GM19328 (cell line): ENCODE results near the gene CENPW.

Experiments
- ATAC-seq: cut with Tn5 transposase; IDR thresholded peaks from one replicate; pipeline ENCODE4 v1.9.1; 2021; ENCODE audit warnings: mild to moderate bottlenecking, moderate library complexity; ENCODE audit not compliant: unreplicated experiment

CENPW gene

DNA sequence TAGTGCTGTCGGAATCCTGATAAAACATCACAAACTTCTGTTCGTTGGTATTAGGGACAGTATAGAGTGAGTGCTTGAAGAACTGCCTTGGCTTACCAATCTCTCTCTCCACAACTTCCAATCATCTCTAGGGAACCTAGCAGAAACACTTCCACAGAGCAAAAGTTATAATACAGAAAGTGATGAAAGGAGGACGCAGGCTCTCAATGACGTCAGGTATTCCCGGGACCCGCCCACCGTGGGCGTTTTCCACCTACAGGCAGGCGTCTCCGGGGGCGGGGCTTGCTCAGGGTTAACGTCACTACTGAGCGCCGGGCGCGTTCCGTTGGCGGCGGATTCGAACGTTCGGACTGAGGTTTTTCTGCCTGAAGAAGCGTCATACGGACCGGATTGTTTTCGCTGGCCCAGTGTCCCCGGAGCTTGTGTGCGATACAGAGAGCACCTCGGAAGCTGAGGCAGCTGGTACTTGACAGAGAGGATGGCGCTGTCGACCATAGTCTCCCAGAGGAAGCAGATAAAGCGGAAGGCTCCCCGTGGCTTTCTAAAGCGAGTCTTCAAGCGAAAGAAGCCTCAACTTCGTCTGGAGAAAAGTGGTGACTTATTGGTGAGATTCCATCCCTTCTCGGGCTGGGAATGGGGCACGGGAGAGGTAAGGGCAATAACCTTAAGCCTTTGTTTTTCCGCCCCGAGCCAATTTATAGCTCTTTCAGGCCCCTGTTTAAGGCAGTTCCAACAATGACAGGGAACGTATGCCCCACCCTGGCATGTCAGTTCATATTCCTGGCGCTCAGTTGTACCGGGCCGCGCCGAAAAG, at the start of gene CENPW:
Gene CENPW, plus strand, starts transcription at position 320 of the 814 bp plus-strand sequence. Its CDS starts 159 bp downstream, at position 479.
- ATAC-seq, result peak; percentile 85

DNA sequence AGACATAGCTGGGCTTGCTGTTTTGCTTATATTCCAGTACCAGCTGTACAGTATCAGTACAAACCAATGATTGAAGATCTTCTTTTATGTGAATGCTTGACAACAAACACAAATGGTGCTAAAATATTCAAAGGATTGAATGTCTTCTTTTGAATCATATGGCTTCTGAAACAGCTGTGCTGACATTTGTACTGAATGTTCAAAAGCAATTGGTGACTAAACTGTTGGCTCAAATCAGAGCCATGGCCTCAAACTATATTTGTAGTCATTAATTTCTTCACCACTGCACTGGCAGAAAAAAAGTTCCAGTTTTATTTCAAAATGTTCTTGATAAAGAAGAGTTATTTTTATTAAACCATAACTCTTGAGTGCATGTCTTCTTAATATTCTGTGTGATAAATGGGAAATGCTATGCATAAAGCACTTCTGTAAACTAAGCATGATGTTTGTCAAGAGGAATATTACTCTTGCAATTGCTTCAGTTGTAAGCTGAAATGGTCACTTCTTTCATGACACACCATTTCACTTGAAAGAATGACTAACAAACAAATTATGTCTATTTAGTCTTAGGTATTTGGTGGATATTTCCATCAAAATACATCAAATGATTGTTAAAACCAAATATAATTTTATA, 45.9 kb upstream of the CENPW start:
- ATAC-seq, result no peak

DNA sequence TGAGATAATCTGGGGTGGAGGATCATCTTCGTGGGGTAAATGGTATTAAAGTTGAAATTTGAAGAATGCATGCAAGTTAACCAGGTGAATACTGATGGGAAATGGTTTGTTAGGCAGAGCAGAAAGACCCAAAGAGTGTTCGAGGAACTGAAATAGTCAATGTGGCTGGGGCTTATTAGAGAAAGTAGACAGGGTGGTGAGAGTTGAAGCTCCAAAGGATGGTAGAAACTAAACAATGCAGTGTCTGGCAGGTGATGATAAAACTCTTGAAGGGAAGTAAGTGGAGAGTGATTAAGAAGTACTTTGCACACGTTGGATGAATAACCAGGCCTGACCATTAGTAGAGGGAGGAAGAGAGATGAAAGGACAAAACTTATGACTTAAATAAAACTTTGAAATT, 39.8 kb upstream of the CENPW start:
- ATAC-seq, result no peak

DNA sequence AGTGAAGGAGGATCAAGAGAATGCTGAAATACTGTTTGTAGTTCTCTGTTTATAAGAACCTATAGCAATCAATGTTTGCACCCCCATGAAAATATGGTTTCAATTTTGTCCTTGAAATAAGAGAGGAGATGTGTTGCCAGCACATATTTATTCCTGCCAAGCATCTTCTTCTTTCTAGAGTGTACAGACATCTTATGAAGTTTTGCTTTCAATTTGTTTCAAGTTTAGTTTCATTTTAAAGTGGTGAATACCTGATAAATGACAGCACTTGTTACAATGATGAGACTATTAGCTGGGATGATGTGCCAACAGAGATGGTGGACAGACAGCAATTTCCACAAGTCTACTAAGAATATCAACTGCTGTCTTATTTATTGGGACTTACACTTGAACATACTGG, 39.2 kb upstream of the CENPW start:
- ATAC-seq, result peak; percentile 89

DNA sequence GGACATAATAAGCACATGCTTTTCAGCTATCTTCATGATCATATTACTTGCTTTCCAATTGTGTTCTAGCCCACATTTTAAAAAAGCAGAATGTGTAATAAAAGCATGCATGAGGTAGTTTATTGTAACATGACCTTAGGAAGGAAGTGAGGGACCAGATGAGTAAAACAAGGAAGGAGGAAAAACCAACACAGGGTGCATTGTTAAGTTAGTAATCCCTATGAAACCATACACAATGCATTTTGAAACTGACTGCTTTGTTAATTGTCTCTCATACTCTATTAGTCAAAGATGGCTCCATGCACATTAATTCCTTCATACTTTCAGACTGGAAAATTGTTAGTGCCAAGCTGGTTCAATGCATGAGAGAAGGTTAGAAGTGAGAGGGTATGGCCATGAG, 37.7 kb upstream of the CENPW start:
- ATAC-seq, result no peak

DNA sequence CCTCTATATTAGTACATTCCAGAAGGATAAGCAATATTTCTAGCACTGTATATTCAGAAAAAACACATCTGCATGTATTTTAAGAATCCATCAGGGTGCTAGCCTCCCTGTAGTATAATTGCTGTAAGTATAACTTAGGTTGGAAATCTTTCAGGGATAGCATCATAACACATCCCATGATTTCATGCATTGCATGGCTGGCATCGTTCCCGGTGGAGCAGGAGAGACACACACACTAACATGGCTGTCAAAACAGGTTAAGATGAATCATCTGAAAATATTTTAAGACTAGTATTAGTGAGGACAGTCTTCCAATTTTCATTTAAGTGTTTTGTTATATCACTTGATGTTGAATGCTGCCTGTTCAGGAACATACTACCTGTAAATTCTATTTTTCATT, 32.1 kb upstream of the CENPW start:
- ATAC-seq, result no peak

DNA sequence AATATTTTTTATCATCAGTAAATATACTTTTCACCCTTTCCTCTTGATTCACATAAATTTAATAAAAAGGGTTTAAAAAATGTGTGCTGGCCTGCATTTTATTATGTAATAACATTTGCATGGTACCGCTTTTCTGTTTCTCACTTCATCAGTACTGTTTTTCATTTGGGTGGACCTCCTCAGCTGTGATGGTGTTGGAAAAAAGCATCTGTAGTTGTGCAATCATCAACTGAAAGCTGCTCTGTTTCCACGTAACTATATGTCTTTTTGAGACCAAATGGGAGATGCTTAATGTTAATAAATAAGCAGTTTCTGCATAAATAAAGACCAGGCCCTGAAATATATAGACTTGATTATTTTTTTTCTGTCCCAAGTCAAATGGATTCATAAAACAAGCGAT, 31.6 kb upstream of the CENPW start:
- ATAC-seq, result no peak

DNA sequence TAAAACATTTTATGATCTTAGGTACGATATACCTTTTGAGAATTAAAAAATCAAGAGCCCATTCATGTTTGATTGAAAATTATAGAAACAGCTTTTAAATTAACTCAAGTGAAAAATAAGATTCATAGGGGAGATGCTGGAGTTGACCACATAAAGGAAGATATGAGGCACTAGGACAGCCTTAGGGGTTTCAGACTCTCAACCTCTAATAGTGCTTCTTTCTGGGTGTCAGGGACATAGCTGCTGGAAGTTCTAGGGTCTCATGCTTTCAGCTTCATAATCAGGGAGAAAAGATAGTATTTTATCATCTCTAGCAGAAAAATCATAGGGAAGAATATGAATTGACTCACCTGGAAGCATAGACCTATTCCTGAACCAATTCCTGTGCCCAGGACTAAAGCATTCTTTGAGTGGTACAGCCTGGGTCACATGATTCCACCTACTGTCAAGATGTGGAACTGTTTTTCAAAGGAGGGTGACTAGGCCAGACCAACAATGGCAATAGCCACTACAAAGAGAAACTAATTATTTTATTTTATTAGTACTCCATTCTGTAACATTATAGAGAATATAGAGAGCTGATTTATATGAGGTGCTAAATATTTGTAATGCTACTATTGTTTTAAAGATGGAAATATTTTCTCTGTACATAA, 27.8 kb upstream of the CENPW start:
- peak; percentile 88 for ATAC-seq

DNA sequence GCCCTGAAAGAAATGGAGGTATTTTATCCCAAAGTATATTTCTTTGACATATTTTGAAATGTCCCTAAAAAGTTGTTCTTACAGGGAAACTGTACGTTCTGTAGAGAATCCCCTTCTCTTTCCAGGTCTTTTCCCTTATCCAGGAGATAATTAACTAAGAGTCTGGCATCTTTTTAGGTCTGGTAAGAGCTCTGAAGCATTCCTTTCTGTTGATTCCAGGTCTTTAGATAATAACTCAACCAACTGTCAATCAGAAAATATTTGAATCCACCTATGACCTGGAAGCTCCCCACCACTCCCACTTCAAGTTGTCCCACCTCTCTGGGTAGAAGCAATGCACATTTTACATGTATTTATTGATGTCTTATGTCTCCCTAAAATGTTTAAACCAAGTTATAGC, 26.0 kb upstream of the CENPW start:
- no peak for ATAC-seq

DNA sequence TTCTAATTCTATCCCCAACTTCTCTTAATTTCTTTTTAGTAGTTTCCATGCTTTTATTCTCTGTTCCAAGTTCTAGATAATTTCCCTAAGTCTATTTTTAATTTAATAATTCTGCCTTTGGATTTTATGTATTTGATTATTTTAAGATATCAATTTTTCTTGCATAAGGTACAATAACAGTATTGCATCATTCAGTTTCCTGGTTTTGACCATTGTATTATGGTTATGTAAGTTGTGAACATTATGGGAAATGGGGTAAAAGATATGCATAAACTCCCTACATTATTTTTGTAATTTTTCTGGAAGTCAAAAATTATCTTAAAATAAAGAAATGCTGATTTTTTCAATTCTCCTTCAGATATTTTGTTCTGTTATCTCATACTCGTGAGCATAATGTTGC, 21.1 kb upstream of the CENPW start:
- ATAC-seq, result no peak

DNA sequence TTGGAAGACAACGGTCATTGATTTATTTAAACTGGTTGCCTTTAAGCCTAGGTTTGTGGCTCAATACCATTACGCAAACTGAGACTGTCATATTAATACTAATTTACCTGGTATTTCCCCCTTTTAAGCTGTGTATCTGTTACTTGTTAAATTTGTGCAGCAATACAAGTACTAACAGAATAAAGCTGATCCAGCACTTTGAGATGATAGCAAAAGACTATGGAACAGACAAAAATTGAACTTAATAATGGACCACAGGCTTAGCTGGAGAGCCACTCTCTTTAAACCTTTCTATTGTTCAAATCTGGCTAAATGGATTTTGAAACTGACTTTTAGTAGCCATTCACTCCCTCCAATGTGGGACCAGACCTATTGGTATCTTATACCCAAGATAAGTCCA, 6.2 kb upstream of the CENPW start:
- no peak for ATAC-seq

DNA sequence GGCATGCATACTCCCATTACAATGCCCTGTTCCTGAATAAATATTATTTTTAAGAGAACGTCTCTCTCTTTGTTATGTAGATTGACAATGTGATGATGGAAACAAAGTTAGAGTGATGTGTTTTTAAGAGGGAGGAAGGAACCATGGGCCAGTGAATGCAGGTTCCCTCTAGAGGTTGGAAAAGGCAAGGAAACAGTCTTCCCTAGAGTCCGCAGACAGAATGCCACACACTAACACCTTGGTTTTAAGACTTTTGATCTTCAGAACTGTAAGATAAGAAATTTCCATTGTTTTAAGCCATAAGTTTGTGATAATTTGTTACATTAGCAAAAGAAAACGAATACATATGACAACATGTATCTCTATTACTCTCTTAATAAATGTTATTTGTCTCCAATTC, 4.7 kb upstream of the CENPW start:
- no peak for ATAC-seq

DNA sequence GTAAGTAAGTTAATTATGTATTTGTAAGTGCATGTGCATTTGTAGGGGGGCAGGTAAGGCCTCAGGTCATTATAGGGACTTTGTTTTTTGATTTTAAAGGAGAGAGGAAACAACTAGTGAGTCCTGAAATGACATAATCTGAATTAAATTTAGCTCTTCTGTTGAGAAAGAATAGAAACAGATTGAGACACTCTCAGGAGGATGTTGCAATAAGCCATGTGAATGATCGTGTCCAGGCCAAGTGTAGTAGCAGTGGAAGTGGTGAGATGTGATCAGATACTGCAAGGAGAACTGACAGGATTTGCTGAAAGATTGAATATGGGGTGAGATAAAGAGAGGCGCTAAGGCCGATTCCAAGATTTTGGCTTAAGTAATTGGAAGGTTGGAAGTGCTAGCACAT, 2.6 kb upstream of the CENPW start:
- ATAC-seq, result no peak

DNA sequence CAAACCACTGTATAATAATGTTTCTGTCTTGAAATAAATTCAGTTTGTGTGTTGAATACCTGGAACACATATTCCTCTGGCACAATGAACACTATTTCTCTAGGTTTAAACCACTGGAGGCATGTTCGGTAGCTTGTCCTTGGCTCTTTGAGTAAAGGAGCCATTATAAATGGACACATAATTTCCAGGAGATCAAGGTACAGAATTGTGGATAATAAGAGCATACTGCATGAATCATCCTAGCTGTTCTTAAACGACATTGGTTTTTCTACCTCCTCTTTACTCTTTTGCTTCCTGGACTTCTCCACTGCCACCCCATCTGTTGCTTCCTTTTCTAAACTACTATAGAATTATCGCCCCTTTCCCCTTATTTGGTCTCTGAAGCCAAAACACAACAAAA, 1.2 kb downstream of the CENPW start:
- no peak for ATAC-seq

DNA sequence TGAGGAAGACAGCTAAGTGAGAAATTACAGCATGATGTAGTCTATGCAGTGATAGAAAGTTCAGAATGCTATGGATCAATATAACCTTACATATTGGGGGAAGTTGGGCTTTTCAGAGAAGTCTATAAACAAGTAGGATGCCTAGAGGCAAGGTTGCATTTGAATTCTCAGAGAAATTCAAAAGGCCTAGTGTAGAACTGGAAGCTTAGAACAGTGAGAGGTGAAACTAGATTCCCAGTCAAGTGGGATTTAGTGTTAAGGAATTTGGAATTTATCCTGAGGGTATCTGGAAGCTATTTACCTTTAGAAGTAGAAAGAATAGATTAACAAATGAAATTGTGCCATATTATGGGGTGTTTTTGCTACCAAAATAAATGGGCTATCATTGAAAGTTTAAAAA, 4.3 kb downstream of the CENPW start:
- no peak for ATAC-seq

DNA sequence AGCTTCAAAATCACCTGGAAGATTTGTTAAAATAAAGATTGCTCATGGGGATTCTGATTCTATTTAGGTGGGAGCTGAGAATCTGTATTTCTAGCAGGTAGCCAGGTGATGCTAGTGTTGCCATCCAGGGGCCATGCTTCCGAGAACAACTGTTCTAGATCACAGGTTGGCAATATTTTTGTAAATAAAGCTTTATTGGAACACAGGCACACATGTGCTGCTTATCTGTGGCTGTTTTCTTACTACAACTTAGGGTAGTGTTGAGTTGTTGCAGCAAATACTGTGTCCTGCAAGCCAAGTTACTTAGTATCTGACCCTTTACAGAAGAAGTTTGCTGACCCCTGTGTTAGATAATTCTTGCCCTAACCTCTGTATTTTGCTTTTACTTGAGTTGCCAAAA, 12.0 kb downstream of the CENPW start:
- no peak for ATAC-seq

DNA sequence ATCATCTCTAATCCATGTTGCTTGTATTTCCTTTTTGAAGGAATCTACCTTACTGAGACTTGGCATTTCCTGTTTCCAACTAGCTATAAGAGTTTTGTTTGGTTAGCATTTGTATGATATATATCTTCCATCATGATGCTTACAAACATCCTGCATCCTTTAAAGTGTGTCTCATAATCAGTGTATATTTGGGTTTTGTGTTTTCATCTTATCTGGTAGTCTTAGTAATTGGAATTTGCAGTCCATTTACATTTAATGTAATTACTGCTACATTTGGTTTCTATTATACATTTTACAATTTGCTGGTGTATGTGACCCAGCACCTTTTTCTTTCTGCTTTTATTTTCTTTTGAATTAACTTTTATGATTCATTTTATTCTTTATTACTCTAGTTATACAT, 12.6 kb downstream of the CENPW start:
- ATAC-seq, result no peak

DNA sequence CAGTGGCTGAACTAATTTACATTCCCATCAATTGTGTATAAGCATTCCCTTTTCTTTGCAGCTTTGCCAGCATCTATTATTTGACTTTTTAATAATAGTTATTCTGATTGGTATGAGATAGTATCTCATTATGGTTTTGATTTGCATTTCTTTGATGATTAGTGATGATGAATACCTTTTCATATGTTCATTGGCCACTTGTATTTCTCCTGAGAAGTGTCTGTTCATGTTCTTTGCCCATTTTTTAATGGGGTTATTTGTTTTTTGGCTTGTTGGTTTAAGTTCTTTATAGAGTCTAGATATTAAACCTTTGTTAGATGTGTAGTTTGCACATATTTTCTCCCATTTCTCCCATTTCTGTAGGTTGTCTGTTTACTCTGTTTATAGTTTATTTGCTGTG, 16.6 kb downstream of the CENPW start:
- ATAC-seq, result no peak

DNA sequence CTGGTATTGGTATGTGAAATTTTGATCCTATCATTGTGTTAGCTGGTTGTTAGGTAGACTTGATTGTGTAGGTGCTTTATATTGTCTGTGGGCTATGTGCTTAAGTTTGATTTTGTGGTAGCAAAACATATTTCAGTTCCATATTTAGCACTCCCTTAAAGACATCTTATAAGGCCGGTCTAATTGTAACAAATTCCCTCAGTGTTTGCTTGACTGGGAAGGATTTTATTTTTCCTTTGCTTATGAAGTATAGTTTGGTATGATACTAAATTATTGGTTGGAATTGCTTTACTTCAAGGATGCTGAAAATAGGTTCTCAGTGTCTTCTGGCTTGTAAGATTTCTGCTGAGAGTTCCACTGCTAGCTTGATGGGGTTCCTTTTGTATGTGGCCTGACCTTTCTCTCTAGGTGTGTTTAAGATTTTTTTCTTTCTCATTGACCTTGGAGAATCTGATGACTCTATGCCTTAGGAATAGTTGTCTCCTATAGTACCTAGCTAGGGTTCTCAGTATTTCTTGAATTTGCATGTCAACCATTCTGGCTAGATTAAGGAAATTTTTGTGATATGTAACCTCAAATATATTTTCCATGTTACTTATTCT, 20.1 kb downstream of the CENPW start:
- no peak for ATAC-seq

DNA sequence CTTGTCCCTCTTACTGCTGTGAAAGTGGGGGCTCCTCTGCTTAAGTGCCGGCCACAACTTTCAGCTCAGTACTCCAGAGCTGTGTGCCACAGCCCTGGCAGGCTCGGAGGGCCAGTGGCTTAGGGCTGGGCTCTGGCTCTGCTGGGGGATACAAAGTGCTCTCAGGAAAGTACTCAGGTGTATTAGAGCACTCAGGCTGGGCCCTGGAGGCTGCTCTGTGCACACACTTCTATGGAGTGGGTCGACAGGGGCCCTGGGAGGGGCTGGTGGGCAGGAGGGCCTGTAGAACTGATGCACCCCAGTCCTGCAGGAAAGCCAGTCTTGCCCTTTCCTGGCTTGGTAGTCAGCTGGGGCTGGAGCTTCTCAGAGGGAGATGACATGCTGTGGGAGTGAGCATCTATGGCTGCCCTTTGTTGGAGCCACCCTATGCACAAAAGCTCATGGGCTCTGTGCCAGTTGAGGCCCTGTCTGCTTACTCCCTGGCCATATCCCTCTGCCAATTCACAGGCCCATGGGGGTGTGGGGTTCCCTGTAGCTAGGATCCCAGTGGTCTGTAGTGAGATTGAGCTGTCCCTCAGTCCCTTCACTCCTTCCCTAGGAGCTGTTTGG, 22.0 kb downstream of the CENPW start:
- no peak for ATAC-seq

DNA sequence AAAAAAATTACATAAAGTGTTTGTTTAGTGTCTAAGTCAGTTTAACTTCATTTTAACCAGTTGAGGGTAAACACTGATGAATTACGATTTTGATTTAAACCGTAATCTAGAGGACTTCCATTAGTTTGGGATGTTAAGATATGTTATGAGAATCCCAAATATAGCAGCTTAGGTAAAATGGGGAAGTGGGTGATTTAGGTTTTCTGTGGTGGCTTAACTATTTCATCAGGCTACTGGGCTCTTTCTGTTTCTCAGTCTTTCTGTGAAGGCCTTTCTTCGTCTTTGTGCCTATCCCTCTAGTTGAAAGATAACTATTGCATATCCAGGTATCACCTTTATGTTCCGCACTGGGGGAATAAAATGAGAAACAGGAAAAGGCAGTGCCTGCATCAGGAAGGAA, 27.9 kb downstream of the CENPW start:
- ATAC-seq, result no peak
